AG09309 (cell line): Measurements from ENCODE around the gene DLGAP5.

Experiments used
- DNase-seq: peaks from one replicate; pipeline ENCODE4 v3.0.0-alpha.2; 2010; ENCODE audit warnings: low read depth
- H3K4me3 ChIP-seq: 2 replicates; pipeline ENCODE4 v1.5.1; 2011; ENCODE audit warnings: mild to moderate bottlenecking, low read depth, low read length, moderate library complexity; ENCODE audit not compliant: control insufficient read depth
- TF ChIP-seq, protein P1 (sequence below): IDR thresholded peaks from 2 replicates; pipeline ENCODE4 v1.5.1; 2011; ENCODE audit warnings: mild to moderate bottlenecking, low read depth, low read length, inconsistent platforms; ENCODE audit not compliant: insufficient read depth, control insufficient read depth; ENCODE audit errors: missing control alignments

The DLGAP5 gene

DNA sequence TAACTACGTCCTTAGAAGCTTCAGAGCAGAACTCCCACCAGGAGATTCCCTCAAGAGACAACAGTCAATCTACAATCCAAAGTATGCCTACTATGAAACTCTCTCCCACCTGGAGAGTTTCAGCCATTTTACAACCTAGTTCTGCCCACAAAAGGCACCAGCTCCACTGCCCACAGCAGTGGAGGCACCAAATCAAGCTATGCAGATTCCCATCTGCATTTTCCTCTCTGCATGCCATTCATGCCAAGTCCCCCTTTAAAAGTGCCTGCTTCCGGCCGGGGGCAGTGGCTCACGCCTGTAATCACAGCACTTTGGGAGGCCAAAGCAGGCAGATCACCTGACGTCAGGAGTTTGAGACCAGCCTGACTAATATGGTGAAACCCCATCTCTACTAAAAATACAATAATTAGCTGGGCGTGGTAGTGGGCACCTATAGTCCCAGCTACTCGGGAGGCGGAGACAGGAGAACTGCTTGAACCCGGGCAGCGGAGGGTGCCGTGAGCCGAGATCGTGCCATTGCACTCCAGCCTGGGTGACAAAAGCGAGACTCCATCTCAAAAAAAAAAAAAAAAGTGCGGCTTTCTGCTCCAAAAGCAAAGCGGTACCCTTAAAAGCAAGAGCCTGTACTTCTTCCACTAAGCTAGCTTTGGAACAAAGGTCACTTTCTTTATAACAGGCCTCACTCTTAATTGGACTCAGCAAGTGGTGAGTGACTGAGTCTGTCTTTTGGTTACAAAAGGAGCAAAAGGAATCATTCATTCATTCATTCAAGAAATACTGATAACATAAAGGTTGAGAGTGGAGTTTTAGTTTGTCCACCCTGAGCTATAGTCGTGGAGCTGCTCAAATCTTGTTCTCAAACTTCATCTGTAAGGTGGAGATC lies 10.1 kb upstream of the DLGAP5 start:
- DNase-seq, result no peak
- H3K4me3 ChIP-seq, result no peak overlapping the region
- TF ChIP-seq, protein P1, sequence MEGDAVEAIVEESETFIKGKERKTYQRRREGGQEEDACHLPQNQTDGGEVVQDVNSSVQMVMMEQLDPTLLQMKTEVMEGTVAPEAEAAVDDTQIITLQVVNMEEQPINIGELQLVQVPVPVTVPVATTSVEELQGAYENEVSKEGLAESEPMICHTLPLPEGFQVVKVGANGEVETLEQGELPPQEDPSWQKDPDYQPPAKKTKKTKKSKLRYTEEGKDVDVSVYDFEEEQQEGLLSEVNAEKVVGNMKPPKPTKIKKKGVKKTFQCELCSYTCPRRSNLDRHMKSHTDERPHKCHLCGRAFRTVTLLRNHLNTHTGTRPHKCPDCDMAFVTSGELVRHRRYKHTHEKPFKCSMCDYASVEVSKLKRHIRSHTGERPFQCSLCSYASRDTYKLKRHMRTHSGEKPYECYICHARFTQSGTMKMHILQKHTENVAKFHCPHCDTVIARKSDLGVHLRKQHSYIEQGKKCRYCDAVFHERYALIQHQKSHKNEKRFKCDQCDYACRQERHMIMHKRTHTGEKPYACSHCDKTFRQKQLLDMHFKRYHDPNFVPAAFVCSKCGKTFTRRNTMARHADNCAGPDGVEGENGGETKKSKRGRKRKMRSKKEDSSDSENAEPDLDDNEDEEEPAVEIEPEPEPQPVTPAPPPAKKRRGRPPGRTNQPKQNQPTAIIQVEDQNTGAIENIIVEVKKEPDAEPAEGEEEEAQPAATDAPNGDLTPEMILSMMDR, result no peak

DNA sequence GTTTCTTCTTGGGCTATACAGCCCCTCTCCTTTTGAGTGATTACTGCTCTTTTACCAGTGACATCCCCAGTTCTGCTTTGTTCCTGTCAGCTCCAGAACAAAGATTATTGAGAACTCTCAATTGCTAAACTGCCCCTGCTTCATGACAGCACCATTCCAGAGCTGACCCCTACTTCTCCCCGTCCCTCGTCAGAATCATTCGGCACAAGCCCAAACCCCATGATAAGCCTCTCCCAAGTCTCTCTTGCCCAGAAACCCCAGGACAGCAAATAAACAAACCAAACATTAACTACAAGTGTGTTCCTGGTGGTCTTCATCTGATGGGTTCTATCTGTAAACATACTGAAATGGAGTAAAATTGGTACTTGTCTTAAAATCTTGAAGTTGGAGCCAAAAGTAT lies 9.3 kb upstream of the DLGAP5 start:
- no peak overlapping the region for H3K4me3 ChIP-seq
- TF ChIP-seq, protein P1, result no peak
- DNase-seq, result no peak

DNA sequence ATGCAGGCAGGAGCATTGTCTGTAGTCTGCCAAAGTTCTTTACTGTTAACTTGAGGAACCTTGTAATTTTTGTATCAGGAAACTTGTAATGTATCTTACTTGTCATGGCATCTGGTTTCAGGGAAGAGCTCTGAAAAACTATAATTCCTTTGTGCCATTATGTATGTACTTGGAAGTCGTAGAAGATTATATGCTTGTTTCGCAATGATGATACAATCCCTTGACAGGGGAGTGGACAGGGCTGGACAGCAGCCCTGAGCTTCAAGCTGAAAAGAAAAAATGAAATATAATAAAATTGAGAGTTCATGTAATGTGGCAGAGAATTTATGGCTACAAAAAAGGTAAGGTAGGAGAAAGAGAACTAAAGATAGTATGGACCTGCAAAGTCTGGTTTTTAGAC lies 7.4 kb upstream of the DLGAP5 start:
- no peak for DNase-seq
- no peak overlapping the region for H3K4me3 ChIP-seq
- TF ChIP-seq, protein P1, result no peak

DNA sequence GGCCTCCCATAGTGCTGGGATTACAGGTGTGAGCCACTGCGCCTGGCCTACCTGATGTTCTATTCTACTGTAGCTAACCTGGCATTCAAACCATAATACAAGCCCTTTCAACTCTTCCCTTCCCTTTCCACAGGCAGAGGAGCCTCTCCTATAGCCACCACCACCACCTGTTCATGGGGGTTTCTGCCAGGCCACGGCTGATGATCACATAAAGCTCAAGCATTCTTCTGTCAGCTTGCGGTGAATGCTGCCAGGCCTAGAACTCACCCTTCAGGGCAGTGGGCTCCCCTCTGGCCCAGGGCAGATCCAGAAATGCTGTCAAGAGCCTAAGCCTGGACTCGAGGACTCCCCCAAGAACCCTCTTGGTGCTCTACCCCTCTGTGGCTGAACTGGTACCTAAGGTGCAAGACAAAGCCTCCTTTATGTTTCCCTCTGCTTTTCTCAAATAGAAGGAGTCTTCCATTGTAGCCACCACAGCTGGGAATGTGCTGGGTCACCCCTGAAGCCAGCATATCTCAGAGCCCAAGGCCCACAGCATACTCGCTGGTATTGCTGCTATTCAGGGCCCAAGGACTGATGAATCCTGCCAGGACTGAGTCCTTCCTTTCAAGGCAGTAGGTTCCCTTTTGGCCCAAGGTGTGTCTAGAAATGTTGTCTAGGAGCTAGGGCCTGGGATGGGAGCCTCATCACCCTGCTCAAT lies 3.4 kb upstream of the DLGAP5 start:
- no peak overlapping the region for H3K4me3 ChIP-seq
- TF ChIP-seq, protein P1, result no peak
- DNase-seq, result no peak

DNA sequence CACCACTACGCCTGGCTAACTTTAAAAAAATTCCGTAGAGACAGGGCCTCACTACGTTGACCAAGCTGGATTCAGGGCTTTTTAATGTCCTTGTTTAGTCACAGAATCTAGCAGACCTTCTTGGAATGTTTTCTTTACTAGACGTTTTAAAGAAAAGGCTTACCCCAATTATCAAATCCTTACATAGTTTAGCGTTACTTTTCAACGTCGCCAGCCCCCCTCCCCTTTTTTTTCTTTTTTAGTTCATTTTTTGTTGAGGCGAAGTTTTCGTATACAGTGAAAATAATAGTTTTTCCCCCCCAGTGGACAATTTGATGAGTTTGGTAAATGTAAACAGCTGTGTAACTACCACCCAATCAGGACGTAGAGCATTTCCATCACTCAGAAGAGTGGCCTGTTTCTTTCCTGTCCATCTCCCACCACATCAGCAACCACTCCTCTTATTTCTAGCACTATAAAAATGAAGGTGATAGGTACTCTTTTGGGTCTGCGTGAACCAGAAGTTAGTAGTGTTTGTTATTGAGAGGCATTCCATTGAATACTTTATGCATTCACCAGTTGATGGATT lies 753 bp upstream of the DLGAP5 start:
- TF ChIP-seq, protein P1, result no peak
- DNase-seq, result no peak
- H3K4me3 ChIP-seq, result peak overlapping the region; percentile 87

DNA sequence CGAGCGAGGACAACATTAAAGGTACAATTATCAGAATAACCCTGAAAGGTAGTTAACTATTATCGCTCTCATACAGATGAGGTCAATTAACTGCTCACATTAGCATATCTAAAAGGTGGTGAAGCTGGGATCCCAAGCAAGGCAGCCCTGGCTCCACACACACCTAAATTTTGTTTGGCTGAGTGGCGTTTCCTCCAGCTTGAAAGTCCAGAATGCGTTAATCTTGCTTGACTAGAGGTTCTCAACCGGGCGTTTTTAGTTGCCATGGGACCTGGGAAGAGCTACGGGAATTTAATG lies 531 bp downstream of the DLGAP5 start:
- TF ChIP-seq, protein P1, result no peak
- H3K4me3 ChIP-seq, result peak overlapping the region; percentile 87
- DNase-seq, result no peak
